Heart right ventricle (tissue), 16 donors: ENCODE results near the gene MEGF10. TPM values are rescaled to one million over a fixed set of nuclear protein-coding genes. Genes with fewer than 3 reads are reported as not detected.
A peak's percentile ranks its signal among the peaks of the same experiment; 100 is the strongest.

ENCODE experiments used
- ATAC-seq, 8 donors: fragments of 200-7000 bp; cut with Tn5 transposase; one replicate each; pipeline ENCODE4 v1.9.1; 2020; ENCODE audit warnings: mild to moderate bottlenecking in 8 of 8, moderate library complexity in 8 of 8, moderate number of reproducible peaks in 1 of 8
- DNase-seq, 2 donors: peaks; one replicate each; pipeline ENCODE4 v3.0.0-alpha.2; 2020
- H3K27ac ChIP-seq, 10 donors: fragments of 200-600 bp; sonication (generic) in 2 of 10; one replicate each; pipeline versions ENCODE4 v1.5.0 to v1.8.0; 2020 to 2022; ENCODE audit warnings: mild to moderate bottlenecking in 3 of 10
- H3K27me3 ChIP-seq, 7 donors: fragments of 200-600 bp; one replicate each; pipeline ENCODE4 v1.8.0; 2021 to 2022; ENCODE audit warnings: mild to moderate bottlenecking in 2 of 7
- H3K36me3 ChIP-seq, 9 donors: fragments of 200-600 bp; sonication (generic) in 1 of 9; one replicate each; pipeline versions ENCODE4 v1.5.0 to v1.8.0; 2020 to 2022; ENCODE audit warnings: mild to moderate bottlenecking in 2 of 9
- H3K4me1 ChIP-seq, 9 donors: fragments of 200-600 bp; sonication (generic) in 1 of 9; one replicate each; pipeline versions ENCODE4 v1.5.0 to v1.8.0; 2020 to 2022; ENCODE audit warnings: mild to moderate bottlenecking in 4 of 9
- H3K4me3 ChIP-seq, 10 donors: fragments of 200-600 bp; sonication (generic) in 2 of 10; one replicate each; pipeline versions ENCODE4 v1.5.0 to v1.8.0; 2020 to 2022; ENCODE audit warnings: mild to moderate bottlenecking in 7 of 10, moderate library complexity in 2 of 10
- H3K9me3 ChIP-seq, 11 donors: fragments of 200-600 bp in 10 of 11; sonication (generic) in 2 of 11; one replicate each; pipeline versions ENCODE4 v1.5.0 to v1.8.0; 2013 to 2022; ENCODE audit warnings: mild to moderate bottlenecking in 2 of 11, control low read depth in 1 of 11, moderate library complexity in 1 of 11
- CTCF ChIP-seq, 9 donors: fragments of 200-600 bp; sonication (generic) in 2 of 9; IDR thresholded peaks; one replicate each; pipeline versions ENCODE4 v1.5.0 to v1.8.0; 2021 to 2022; ENCODE audit warnings: antibody characterized with exemption in 9 of 9, mild to moderate bottlenecking in 5 of 9, moderate library complexity in 1 of 9
- WGBS, 2 donors: extraction: QIAGEN DNeasy Blood & Tissue Kit; methylation state at CpG; one replicate each; pipeline ENCODE4 v1.1.7; 2013; ENCODE audit warnings: inconsistent platforms in 1 of 2; 5-methylcytosine and 5-hydroxymethylcytosine counted together
- intact Hi-C, 10 donors: fragments of 100-400 bp; cut with DNase I; formaldehyde crosslinking; loops; one replicate each; pipeline versions ENCODE4 v1.11.1 to v1.14.2; 2022
- polyA plus RNA-seq, 2 donors: library from polyadenylated mRNA; stranded (reverse); fragments of 200-250 nt; gene quantifications; one replicate each; pipeline ENCODE4 v1.2.3, GENCODE V29; 2013
- total RNA-seq, 10 donors: library from RNA; stranded (reverse); fragmentation: NEBNext Ultra II Directional in 3 of 10; extraction: Animal tissue kit (Norgen Biotek cat#: 25700) in 3 of 10; gene quantifications; one replicate each; pipeline versions ENCODE4 v1.2.1 to v1.2.4, GENCODE V29; 2021 to 2023
- donor health status: Arrhythmogenic right ventricular cardiomyopathy.
- donor health status: ischemic (EF 13 %, LVEDD 7.1; RV severe dilation, severe dysfunction).
- donor health status: healthy with polysubstance abuse.
- donor health status: DM: no; HTN: yes; CAD: no.
- donor health status: DM: no; HTN: no; CAD: no.
- donor health status: ischemic (EF 25% LVEDD 6.9; RV normal size, moderate dysfunction).
- donor health status: ischemic (EF 25% LVEDD 5.7; RV mildly dilated, moderate dysfunction).
- donor health status: healthy.
- donor health status: DM: yes; HTN: yes; CAD: no.
- donor health status: Ischemic cardiomyopathy.
- donor health status: ischemic (EF 35%, LVEDD 5.7; RV mildly dilated, moderate dysfunction).
- donor health status: nonischemic (EF 11% LVEDD 7.7; RV severe dilation, severe dysfunction).
- donor health status: DM: yes; HTN: yes; CAD: no.
- donor health status: PGD.
- donor health status: ischemic (EF 29% LVEDD 5.4; RV normal size, mild dysfunction).
- donor health status: nonischemic (EF 23%, LVEDD 6.1; RV moderate dilation, normal function).

The MEGF10 gene
- total and polyA plus RNA-seq, 12 donors: 0.02 to 1.0 (median 0.24) TPM; not detected in 1

GRCh38 chr5:127406326-127407121, 115.9 kb downstream of the MEGF10 start:
- no peaks in the 10 kb centered on the region for H3K9me3 ChIP-seq
- no peak overlapping the region for H3K4me3 ChIP-seq
- no peak overlapping the region for H3K27ac ChIP-seq
- H3K36me3 ChIP-seq: no peaks in the 10 kb centered on the region
- DNase-seq: no peak
- WGBS, 2 donors: 57 to 70% methylated on average over 9 of the region's 9 CpGs
- no peak for TF ChIP-seq CTCF (IDR thresholded peaks at IDR 0.05)
- intact Hi-C loops: no loop called here
- peak in 2 of 8 donors; percentile 57 to 74 for ATAC-seq
- peaks cover 0 to 14% (median 0%) of the 10 kb centered on the region in 9 donors for H3K4me1 ChIP-seq
- no peaks in the 10 kb centered on the region for H3K27me3 ChIP-seq

- WGBS, 2 donors: 61 to 82% methylated on average over 10 of the region's 10 CpGs
- Histone ChIP-seq H3K4me1 (peaks cover 0 to 14% (median 0%) of the 10 kb centered on the region in 9 donors), H3K36me3 (no peaks in the 10 kb centered on the region), H3K27me3 (no peaks in the 10 kb centered on the region), H3K4me3 (peak overlapping the region in 1 of 10 donors; percentile 9), H3K27ac (peak overlapping the region in 2 of 10 donors; percentile 3 to 56), H3K9me3 (no peaks in the 10 kb centered on the region)
- intact Hi-C loops: no loop called here
- ATAC-seq (peak in 3 of 8 donors; percentile 39 to 85 (median 71)), DNase-seq (no peak)
- TF ChIP-seq CTCF (IDR thresholded peaks at IDR 0.05): no peak
Measured at GRCh38 chr5:127409246-127409917, 118.8 kb downstream of the MEGF10 start.

GRCh38 chr5:127409921-127410675, 119.5 kb downstream of the MEGF10 start:
- Histone ChIP-seq H3K27me3 (no peaks in the 10 kb centered on the region), H3K4me3 (peak overlapping the region in 1 of 10 donors; percentile 9), H3K4me1 (peaks cover 0 to 14% (median 0%) of the 10 kb centered on the region in 9 donors), H3K27ac (peak overlapping the region in 2 of 10 donors; percentile 3 to 56), H3K9me3 (no peaks in the 10 kb centered on the region), H3K36me3 (no peaks in the 10 kb centered on the region)
- 72 to 77% methylated on average over 15 of the region's 15 CpGs for WGBS, 2 donors
- ATAC-seq (no peak), DNase-seq (no peak)
- intact Hi-C loops: no loop called here
- TF ChIP-seq CTCF (IDR thresholded peaks at IDR 0.05): no peak

GRCh38 chr5:127410959-127411358, 120.4 kb downstream of the MEGF10 start:
- TF ChIP-seq CTCF (IDR thresholded peaks at IDR 0.05): no peak
- H3K36me3 ChIP-seq: no peaks in the 10 kb centered on the region
- no peak for ATAC-seq
- no peak for DNase-seq
- 52 to 59% methylated on average over 4 of the region's 4 CpGs for WGBS, 2 donors
- H3K27me3 ChIP-seq: no peaks in the 10 kb centered on the region
- no peaks in the 10 kb centered on the region for H3K9me3 ChIP-seq
- intact Hi-C loops: no loop called here
- peaks cover 0 to 14% (median 0%) of the 10 kb centered on the region in 9 donors for H3K4me1 ChIP-seq
- H3K4me3 ChIP-seq: no peak overlapping the region
- H3K27ac ChIP-seq: no peak overlapping the region
